GM18511 (cell line): ENCODE data around the gene MAP1B.
"Not testable (repeated sequence)": the region's sequence is repeated elsewhere in the genome, so short reads cannot be mapped to it uniquely, and the experiment has no call there.

Source experiments
- ATAC-seq: cut with Tn5 transposase; IDR thresholded peaks from one replicate; pipeline ENCODE4 v1.9.1; 2021; ENCODE audit warnings: mild to moderate bottlenecking, moderate library complexity; ENCODE audit not compliant: unreplicated experiment

MAP1B gene

GRCh38 chr5:72107131-72107900, at the start of gene MAP1B:
MAP1B (plus strand) TSS chr5:72107475; CDS start chr5:72107532, 57 bp downstream.
- peak; percentile 23 for ATAC-seq

GRCh38 chr5:72057816-72058215, 49.5 kb upstream of the MAP1B start:
- ATAC-seq, result no peak

GRCh38 chr5:72063219-72063819, 44.0 kb upstream of the MAP1B start:
- ATAC-seq, result no peak

GRCh38 chr5:72064801-72065570, 42.3 kb upstream of the MAP1B start:
- ATAC-seq, result no peak

GRCh38 chr5:72065751-72066255, 41.5 kb upstream of the MAP1B start:
- ATAC-seq, result no peak

- ATAC-seq, result no peak
Observed at GRCh38 chr5:72066705-72067107, 40.6 kb upstream of the MAP1B start.

- no peak for ATAC-seq
Observed at GRCh38 chr5:72067682-72068470, 39.4 kb upstream of the MAP1B start.

- no peak for ATAC-seq
Observed at GRCh38 chr5:72070529-72070928, 36.7 kb upstream of the MAP1B start.

DNA sequence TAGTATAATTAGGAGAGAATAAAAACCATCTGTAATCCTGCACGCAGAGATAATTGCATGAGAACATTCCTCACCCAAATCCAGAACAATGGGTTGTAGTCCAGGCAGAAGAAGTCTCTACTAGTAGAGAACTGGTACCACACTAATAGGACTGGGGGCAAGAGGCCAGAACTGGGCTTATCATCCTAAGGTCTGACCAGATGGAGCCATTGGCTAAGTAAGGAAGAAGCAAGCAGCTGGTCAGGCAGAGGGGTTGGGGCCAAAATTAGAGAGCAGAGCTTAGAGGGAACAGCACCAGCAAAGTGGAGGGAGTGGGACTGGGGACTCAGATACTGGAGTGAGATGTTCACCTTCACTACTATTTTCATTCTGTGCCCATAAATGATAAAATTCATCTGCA, 35.4 kb upstream of the MAP1B start:
- no peak for ATAC-seq

DNA sequence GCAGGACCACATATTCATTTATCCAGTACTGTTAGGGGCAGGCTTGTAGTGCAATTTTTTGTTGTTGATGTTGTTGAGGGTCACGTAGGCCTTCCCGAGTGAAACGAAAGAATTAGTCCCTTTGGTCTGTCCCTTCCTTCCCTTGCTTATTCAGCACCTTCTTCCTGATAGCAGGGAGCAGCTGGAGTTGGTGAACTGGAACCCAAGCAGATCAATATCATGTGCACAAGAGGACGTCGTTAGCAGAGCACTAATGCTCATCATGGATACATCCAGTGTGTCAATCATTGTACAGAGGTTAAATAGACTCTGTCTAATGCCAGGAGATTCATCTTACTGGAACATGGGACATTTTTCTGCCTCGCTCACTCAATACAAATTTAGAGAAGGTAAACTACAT, 33.0 kb upstream of the MAP1B start:
- ATAC-seq, result no peak

DNA sequence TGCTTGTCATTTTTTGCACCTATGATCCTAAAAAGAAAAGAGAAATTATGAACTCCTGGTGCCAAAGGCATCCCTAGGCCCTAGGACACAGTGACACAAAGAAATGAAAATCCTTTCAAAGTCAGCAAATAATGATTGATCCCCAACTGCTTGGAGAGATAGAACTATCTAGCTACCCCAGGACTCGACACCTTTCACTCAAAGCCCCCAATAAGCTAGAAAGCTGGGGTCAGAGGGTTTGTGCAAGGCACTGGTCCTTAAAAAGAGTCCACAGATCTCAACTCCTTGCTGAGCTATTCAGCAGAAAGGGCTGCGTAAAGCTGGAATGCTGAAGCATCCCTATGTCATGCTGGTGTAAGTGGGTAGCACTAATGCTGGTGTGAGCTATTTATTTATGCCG, 31.8 kb upstream of the MAP1B start:
- ATAC-seq, result no peak

- no peak for ATAC-seq
Observed at GRCh38 chr5:72076621-72077300, 30.5 kb upstream of the MAP1B start.

DNA sequence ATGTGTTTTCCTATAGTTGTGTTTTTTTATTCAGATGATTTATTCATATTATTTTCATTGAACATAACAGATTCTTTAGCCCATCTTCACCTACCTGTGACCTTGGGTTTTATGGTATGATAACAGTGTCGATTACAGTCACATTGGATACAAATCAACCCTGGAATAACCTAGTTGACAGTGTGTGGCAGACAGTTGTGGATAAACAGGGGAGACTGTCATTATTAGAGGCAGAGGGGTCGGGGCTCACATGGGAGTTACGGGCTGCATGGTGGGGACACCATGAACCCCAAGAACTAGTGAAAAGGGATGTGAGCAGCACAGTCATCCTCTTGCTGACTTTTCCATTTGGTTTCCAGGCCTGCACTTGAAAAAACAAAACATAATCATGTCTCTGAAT, 29.9 kb upstream of the MAP1B start:
- ATAC-seq, result no peak

- no peak for ATAC-seq
Observed at GRCh38 chr5:72079288-72079687, 28.0 kb upstream of the MAP1B start.

DNA sequence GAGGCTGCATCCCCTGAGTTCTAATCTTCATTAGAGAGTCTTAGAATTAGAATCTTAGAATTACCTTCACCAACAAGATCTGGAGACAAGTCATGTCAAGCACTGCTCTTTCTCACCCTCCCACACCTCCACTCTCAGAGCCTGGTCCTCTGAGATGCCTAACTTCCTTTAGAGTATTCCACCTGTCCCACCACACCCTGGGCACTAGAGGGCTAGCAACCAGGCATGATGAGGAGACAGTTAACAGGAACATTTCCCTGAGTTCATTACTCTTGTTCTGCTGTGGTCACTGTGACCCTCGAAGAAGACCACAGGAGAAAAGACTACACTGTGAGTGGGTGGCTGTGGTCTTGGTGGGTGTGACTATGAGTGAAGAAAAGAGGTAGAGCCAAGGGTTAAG, 25.2 kb upstream of the MAP1B start:
- ATAC-seq, result no peak

DNA sequence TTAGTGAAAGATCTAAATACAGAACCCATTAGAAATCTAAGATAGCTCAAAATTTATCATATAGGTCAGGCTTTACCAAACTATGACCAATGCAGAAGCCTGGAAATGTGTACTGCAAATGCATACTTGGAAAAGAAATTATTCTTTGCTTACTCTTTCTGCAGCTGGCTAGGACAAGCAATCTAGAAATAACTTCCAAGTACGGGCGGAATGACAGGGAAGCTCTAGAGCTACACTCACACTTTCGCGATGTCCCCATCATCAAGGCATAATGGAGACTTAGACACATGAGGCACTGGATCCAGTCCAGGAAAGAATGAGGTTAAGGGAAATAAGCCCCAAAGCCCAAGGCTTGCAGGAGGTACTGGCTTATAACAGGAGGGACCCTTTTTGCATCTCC, 22.4 kb upstream of the MAP1B start:
- no peak for ATAC-seq

- ATAC-seq, result no peak
Observed at GRCh38 chr5:72085319-72085718, 22.0 kb upstream of the MAP1B start.

DNA sequence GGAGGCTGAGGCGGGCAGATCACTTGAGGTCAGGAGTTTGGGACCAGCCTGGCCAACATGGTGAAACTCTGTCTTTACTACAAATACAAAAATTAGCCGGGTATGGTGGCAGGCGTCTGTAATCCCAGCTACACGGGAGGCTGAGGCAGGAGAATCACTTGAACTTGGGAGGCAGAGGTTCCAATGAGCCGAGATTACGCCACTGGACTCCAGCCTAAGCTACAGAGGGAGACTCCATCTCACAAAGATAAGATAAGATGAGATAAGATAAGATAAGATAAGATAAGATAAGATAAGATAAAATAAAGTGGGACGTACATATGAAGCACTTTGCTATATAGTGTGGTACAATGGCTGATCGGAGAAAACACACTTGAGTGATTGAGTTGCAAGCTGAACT, 17.6 kb upstream of the MAP1B start:
- ATAC-seq, result not testable (repeated sequence)

GRCh38 chr5:72092074-72092473, 15.2 kb upstream of the MAP1B start:
- no peak for ATAC-seq

GRCh38 chr5:72093217-72093616, 14.1 kb upstream of the MAP1B start:
- no peak for ATAC-seq
